Fibroblast of skin of left quadriceps (primary cell): Measurements from ENCODE around the gene KRTAP13-2.
A peak's percentile ranks its signal among the peaks of the same experiment; 100 is the strongest.

Source experiments
- DNase-seq, 2 experiments: peaks; one replicate each; pipeline ENCODE4 v3.0.0-alpha.2; 2013; ENCODE audit warnings: low read depth in 2 of 2

The KRTAP13-2 gene

DNA sequence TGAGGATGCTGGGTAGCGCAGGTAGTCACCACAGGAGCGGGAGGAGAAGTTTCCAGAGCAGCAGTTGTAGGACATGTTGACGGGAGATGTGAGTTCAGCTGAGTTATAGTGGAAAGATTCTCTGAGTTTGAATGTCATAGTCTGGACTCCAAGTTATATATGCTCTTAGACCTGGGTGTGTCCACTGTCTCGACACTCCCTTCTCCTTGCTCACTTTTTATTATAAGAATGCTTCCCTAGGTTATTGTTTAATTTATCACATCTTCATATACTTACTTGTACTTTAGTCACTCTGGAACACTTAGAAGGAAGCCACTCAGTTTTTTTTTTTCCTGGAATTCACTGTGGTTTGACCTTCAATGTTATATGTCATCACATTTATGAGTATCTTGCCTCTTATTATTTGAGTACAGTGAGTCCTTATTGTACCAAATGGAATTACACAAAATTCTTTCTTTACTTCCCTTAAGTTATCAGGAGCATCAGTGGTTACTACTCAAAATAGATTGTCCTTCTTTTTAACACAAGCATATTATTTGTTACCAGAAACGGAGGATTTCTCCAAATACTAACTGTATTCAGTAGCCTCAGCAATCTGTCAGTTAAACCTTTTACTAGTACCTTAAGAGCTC, at the start of gene KRTAP13-2:
TSS of gene KRTAP13-2 (minus strand) at position 133 of the 632 bp plus-strand sequence. CDS start at position 75, 58 bp downstream.
- DNase-seq: no peak

DNA sequence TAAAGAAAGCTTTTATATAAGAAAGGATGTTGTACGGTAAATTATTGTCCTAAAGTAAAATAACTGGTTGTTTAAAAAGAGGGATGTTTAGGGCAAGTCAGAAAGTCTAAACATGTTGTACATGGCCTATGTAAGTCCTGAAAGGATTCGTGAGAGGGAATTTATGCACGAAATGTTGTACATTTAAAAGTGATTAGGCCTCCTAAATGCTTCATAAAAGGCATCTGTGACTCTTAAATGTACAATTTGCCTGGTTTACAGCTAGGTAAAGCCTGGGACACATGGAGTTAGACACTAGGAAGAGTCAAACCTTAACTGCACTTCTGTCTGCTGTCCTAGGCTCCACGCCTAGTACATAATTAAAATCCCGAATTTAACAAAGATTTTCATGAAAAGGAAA, 43.9 kb upstream of the KRTAP13-2 start:
- DNase-seq: no peak

- peak; percentile 10 to 14 for DNase-seq
Measured at GRCh38 chr21:30408782-30409494, 36.9 kb upstream of the KRTAP13-2 start.

GRCh38 chr21:30395731-30396130, 23.7 kb upstream of the KRTAP13-2 start, which contains the start of gene KRTAP13-1:
Gene KRTAP13-1, plus strand, starts transcription at chr21:30396031. Its CDS starts 56 bp downstream, at chr21:30396087.
- no peak for DNase-seq

GRCh38 chr21:30391492-30392025, 19.5 kb upstream of the KRTAP13-2 start:
- no peak for DNase-seq

GRCh38 chr21:30382201-30382600, 10.1 kb upstream of the KRTAP13-2 start:
- DNase-seq: no peak

DNA sequence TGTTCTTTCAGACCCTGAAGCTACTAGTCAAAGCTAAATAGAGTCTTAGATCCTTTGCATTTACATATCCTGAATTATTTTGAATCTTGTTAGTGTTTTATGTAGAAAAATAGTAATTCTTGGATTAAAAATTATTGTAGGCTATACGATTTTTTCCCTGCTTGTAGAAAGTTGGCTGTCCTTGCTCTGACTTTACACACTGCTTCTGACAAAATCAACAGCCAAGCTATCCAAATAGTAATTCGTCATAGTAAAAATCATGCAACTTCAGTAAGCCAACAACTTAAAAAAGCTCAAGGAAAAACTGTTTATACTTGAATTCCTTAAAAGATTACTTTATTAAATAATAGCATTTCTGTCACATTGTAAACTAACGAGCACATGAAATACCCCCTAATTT, 16.2 kb downstream of the KRTAP13-2 start:
- DNase-seq: no peak

GRCh38 chr21:30354308-30355005, 17.6 kb downstream of the KRTAP13-2 start:
- no peak for DNase-seq

DNA sequence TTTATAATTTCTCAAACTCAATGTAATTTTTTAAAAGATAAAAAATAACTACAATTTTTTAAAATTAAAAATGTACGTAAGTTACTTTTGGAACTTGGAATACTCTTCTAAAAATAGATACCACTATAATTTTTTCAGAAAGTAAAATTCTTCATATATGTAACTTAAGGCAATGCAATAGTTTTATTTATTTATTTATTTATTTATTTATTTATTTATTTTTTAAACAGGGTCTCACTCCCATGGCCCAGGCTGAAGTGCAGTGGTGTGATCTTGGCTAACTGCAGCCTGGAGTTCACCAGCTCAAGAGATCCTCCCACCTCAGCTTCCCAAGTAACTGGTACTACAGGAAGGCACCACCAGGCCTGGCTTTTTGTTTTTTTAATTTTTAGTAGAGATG, 20.5 kb downstream of the KRTAP13-2 start:
- DNase-seq: no peak

DNA sequence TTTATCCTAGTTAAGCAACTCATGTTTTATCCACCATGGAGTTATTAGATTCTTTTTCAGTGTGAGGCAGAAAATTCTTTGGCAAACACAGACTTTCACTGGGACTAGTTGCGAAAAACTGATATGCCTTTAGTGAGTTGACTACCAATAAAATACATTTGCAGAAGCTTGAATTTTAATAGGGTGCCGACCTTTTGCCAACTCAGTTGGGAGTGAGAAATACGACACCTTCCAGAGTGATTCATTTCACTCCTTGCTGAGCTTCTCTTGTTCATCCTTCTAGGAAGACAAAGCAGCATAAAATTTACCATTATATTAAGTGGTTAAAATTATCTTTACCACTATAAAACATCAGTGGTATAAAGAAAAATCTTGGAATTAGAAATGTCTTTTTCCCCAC, 22.5 kb downstream of the KRTAP13-2 start:
- no peak for DNase-seq

DNA sequence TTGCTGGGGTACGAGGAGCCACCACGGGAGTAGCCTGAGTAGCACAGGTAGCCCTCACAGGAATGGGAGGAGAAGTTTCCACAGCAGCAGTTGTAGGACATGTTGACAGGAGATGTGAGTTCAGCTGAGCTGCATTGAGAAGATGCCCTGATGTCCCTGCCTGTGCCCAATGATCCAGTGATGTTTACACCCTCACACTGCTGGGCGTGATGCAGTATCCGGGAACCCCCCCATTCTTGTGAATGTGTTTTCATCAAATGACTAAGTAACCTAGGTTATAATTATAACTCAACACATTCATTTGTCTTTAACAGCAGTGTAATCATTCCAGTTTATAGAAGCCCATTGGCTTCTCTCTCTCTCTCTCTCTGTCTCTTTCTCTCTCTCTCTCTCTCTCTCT, 23.6 kb downstream of the KRTAP13-2 start, which contains the start of gene KRTAP23-1:
TSS of gene KRTAP23-1 (minus strand) at position 101 of the 400 bp plus-strand sequence. CDS start at position 101, 0 bp downstream.
- no peak for DNase-seq

DNA sequence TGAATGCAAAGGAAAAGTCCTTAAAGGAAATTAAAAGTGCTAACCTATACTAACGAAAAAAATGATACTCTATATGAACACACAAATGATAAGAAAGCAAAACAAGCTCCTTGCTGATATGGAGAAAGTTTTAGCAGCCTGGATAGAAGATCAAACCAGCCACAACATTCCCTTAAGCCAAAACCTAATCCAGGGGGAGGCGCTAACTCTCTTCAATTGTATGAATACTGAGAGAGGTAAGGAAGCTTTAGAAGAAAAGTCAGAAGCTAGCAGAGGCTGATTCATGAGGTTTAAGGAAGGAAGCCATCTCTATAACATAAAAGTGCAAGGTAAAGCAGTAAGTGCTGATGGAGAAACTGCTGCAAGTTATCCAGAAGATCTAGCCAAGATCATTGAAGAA, 27.1 kb downstream of the KRTAP13-2 start:
- no peak for DNase-seq

- peak in 1 of 2 experiments; percentile 13 for DNase-seq
Measured at GRCh38 chr21:30340714-30341573, 31.1 kb downstream of the KRTAP13-2 start.

- DNase-seq: no peak
Measured at GRCh38 chr21:30338717-30339116, 33.4 kb downstream of the KRTAP13-2 start.

DNA sequence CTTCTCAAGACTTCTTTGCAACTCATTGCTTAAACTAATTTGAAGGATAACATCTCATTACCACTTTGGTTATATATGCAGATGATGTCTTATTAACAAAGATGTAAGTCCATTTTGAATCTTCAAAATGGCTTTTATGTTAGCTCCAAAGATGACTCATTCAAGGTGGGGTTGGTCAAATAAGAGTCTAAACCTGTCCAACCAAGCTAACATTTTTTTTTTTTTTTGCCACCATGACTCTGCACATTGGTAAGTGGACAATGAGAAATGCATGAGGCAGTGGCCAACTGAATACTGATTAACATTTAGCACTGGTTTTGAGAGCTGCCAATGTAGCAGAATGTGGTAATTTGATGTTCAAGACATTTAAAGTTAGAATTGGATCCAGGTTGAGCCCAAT, 34.3 kb downstream of the KRTAP13-2 start:
- no peak for DNase-seq

DNA sequence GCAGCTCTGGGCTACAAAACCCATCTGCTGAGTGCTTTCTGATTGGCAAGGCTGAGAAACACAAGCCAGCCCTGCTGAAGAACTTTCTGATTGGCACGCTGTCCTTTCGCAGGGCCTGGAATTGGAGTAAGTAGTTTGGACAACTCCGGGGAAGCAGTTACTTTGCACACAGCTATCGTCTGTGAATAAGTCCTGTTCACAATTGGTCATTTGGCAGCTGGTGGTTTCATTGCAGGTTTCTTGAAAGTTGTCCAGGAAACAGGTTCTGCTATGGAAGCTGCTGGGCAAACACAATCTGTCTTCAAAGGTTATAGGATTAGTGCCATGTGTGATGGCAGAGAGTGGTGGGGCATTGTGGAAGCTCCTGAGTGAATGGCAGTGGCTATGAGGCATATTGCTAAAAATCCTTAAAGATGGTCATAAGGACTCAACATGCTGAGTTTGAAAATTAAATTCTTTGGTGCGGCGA, 34.8 kb downstream of the KRTAP13-2 start, which contains the start of gene KRTAP27-1:
TSS of gene KRTAP27-1 (minus strand) at position 419 of the 469 bp plus-strand sequence. CDS start at position 393, 26 bp downstream.
- no peak for DNase-seq

- peak; percentile 6 to 23 for DNase-seq
Measured at GRCh38 chr21:30336596-30336995, 35.5 kb downstream of the KRTAP13-2 start.

- no peak for DNase-seq
Measured at GRCh38 chr21:30333736-30334135, 38.3 kb downstream of the KRTAP13-2 start.

DNA sequence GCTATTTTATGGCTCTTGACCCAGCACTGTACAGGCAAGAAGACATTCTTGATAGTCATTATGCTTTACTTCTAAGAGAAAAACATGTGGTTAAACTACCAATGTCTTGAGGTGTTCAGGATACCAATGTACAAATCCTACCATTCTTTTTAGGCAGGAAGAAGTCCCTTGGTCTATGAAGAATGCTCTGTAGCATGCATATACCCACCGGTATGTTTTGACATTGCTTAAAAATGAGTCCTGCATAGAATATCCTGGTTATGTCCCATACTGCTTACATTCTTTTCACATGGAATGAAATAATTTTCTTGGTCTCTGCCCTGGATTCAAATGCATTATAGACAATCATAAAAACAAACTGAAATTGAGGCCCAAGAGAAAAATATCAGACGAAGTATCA, 39.4 kb downstream of the KRTAP13-2 start:
- DNase-seq: no peak

DNA sequence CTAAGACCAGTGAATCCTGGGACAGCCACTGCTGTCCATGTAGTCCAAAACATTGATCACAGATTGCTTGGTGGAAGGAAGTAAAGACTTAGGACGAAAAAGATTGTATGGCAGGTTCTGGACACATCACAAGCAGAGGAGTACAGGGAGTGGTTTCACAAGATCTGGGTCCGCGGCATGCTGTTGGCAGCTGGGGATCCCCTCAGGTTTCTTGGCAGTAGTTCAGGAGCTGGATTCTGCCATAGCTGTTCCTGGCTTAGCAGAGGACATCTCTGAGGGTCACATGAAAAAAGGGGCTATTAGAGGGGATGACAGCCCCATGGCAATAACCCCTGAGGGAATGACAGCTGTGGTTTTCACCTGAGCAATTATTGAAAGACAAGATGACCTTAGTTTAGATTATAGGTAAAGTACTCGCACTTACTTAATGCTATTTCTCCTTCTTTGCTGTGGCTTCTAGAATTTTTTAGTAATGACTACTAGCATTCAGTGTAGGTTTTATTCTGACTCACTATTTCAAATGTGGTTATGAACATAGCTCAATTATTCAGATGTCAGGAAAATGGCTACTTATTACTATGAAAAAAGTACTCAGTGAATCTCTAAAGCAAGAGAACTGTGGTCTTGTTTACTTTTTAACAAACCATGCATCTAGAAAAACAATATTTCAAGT, 42.7 kb downstream of the KRTAP13-2 start:
- DNase-seq: peak in 1 of 2 experiments; percentile 1
